Measurements from ENCODE around the gene TYW3. TPM values are rescaled to one million over a fixed set of nuclear protein-coding genes. Genes with fewer than 3 reads are reported as not detected.
"Not testable (repeated sequence)": the region's sequence is repeated elsewhere in the genome, so short reads cannot be mapped to it uniquely, and the experiment has no call there.

Gene TYW3
- polyA plus RNA-seq, 3 donors, result 30.0 to 38.7 (median 34.6) TPM

DNA sequence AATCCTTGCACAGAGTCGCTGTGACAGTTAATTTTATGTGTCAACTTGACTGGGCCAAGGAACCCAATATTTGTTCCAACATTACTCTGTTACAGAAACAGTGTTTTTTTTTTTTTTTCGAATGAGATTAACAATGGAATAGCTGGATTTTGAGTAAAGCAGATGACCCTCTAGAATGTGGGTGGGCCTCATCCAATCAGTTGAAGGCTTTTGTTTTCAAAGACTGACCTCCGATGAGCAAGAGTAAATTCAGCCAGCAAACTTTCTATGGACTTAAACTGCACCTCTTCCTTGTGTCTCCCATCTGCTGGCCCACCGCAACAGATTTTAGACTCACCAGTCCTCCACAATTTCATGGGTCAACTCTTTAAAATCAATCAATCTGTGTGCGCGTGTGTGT lies 17.1 kb upstream of the TYW3 start:
- DNase-seq (ENCODE audit: extremely low read depth in 1 of 11, low read depth in 9 of 11, low spot score in 4 of 11), result no peak

DNA sequence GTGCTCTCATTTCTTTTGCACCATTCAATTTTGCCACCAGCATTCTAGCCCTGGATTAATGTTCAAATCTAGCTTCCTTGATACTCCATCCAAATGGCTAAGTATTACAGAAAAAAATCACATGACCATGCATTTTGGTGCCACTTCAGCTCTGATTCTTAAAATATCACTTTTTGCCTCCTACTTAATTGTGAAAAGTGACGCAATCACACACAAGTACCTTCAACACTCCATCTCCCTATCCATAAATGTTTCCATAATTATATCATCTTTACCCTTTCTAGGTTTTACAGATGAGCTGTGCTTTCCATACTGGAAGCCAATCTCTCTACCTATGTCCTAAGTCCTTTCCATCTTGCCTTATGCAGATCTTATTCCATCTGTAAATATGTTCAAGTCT lies 16.1 kb upstream of the TYW3 start:
- DNase-seq (ENCODE audit: extremely low read depth in 1 of 11, low read depth in 9 of 11, low spot score in 4 of 11), result no peak

DNA sequence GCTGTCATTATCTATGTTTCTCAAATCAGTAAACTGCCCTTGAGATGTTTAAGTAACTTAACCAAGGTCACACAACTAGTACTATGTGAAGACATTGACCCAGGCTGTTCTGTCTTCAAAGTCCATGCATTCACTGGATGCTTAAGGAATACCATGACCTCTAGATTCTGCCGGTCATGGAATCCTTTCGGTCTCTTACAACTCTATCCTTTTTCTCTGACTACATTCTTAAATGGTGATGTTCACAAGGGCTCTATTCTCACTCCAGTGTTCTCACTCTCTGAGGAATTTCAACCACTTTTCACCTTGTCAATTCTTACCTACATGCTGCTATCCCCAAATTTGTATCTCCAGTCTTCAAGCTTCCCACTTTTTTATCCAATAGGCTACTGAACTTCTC lies 15.3 kb upstream of the TYW3 start:
- no peak for DNase-seq (ENCODE audit: extremely low read depth in 1 of 11, low read depth in 9 of 11, low spot score in 4 of 11)

DNA sequence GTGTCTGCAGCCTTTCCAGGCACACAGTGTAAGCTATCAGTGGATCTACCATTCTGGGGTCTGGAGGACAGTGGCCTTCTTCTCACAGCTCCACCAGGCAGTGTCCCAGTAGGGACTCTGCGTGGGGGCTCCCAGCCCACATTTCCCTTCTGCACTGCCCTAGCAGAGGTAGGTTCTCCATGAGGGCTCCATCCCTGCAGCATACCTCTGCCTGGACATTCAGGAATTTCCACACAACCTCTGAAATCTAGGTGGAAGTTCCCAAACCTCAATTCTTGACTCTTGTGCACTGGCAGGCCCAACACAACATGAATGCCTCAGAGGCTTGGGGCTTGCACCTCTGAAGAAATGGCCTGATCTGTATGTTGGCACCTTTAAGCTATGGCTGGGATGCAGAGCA lies 6.9 kb upstream of the TYW3 start:
- no peak for DNase-seq (ENCODE audit: extremely low read depth in 1 of 11, low read depth in 9 of 11, low spot score in 4 of 11)

DNA sequence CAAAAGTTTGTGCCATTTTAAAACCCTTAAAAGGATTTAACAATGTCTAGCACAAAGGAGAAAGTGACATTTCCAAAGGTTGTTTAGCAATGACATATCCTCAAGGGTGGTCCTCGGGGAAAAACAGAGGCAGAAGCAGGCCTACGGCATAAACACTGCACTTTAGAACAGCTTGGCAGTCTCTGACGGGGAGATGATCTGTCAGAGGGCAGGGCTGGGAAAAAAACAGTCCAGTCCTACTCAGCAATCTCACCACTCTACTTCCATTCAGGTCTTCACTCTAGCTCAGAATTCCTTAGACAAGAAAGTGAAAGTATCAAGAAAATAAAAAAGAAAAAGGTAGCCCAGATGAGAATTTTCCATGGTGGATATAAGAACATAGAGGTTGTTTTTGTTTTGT lies 4.2 kb upstream of the TYW3 start:
- no peak for DNase-seq (ENCODE audit: extremely low read depth in 1 of 11, low read depth in 9 of 11, low spot score in 4 of 11)

DNA sequence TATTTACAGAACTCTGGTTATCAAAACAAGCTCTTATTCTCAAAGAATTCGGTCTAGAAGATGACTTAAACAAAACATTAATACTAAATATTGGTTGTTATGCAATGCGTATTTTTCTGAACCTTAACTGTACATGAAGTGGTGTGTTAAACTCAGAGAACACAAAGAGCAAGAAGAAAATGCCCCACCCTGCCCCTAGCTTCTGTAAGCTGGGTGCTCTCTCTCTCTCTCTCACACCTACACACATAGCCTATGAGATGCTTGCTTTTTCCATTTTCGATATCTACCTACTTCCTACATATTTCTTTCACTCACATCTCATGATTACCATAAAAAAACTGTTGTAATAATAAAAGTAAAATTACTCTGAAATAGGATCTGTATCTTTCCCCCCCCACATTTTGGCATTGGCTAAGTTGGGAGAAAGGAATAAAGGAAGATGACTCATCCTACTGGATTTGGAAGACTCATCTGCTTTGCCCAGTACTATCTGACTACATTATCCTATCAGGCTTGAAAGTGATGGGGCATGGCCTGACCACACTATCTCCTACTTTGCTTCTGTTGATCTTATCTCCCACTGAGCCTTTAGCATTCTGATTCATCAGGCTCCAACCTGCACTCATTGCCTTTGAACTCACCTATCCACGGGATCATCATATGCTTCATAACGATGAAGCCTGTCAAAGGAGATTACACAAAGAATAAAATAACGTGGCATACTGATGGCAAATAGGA lies 3.0 kb upstream of the TYW3 start:
- no peak for DNase-seq (ENCODE audit: extremely low read depth in 1 of 11, low read depth in 9 of 11, low spot score in 4 of 11)

DNA sequence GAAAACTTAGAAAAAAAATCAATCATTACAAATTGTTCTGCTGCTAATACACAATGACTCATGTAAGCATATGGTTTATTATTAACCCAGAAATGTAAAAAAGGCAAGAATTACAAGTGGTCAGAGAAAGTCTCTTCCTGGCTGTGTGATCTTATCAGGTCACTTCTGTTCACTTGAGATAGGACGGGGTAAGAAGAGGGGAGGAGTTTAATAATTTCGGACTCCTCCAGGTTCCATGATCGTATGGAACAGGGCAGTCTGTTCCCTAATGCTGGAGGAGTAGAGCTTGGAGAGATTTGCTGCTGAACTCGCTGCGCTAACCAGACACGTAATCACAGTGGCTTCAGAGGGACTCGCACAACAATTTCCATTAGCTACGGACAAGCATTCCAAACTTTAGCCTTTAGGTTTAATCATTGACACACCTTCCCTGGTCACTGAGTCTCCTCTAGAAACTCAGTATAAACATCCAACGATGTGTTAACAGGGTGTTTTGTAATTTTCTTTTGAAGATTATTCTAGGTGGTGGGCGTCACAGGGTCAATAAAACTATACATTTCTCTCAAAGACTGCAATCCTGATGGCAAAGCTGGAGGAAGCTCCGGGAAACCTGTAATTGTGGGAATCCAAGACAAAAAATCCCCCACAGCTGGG lies 1.4 kb upstream of the TYW3 start:
- DNase-seq (ENCODE audit: extremely low read depth in 1 of 11, low read depth in 9 of 11, low spot score in 4 of 11), result peak in 10 of 11 donors; percentile 5 to 79 (median 34)

DNA sequence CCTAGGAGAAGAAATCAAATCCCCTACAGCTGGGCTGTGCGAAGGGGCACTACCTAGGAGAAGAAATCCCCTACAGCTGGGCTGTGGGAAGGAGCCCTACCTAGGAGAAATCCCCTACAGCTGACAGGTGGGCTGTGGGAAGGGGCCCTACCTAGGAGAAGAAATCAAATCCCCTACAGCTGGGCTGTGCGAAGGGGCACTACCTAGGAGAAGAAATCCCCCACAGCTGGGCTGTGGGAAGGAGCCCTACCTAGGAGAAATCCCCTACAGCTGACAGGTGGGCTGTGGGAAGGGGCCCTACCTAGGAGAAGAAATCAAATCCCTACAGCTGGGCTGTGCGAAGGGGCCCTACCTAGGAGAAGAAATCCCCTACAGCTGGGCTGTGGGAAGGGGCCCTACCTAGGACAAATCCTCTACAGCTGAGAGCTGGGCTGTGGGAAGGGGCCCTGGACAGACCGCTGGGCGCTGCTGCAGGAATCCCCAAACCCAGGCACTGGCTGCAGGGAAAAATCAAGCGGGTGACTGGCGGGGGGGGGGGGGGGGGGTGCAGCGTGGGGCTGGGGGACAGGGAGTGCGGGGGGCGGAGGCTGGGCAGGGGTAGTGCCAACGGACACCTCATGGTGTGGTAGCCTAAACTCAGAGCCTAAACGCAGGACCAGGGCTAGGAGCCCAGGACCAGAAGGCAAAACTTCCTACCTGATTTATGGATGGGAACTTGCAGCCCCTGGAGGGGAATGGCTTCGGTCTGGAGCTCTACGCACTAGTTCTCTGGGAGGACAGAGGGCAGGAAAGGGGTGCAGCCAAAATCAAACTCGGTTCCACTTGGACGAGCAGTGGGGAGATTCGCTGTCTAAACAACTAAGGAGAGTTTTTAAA lies 643 bp upstream of the TYW3 start:
- peak in 3 of 11 donors; percentile 9 to 24 (median 18) for DNase-seq (ENCODE audit: extremely low read depth in 1 of 11, low read depth in 9 of 11, low spot score in 4 of 11)

DNA sequence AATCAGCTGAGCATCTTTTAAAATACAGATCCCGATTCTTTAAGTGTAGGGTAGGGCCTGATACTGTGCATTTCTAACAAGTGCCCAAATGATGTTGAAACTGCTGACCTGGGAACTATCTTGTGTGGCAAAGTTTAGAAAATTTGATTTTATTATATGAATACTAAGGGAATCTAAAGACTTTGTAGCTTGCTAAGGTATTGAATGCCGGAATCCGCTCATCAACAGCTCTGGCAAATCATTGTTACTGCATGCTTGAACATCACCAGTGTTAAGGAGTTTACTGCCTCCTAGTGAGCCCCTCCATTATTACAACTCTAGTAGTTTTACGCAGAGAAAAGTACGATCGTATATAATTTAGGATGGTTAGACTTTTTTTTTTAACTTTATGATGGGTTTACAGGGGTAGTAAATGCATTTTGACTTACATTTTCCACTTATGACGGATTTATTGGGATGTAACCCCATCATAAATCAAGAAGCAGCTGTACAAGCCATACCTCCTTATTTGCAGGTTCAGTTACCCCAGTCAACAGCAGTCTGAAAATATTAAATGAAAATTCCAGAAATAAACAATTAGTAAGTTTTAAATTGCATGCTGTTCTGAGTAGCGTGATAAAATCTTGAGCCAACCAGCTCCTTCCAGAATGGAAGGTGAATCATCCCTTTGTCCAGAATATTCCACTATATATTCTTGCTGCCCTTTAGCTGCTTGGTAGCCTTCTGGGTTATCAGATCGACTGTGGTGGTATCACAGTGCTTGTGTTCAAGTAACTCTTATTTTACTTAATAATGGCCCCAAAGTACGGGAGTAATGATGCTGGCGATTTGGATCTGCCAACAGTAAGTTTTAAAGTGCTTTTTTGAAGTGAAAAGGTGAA lies 892 bp downstream of the TYW3 start:
- DNase-seq (ENCODE audit: extremely low read depth in 1 of 11, low read depth in 9 of 11, low spot score in 4 of 11), result peak; percentile 45 to 81 (median 67)

DNA sequence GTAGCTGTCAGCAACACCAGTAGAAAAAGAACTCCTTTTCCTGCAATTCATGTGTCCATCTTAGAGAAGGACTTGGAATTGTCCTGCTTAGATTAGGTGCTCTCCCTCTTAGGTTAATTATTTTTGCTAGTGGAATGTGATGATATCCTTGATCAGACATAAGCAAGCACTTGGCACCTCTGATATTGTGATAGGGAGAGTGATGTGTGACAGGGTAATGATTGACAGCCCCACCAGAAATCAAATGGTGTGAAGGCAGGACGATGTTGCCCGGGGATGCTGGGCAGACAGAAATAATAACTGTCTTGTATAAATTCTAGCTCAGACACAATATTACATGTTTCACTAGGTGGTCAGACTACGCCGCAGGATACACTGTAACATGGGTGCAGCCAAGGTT lies 4.4 kb downstream of the TYW3 start:
- DNase-seq (ENCODE audit: extremely low read depth in 1 of 11, low read depth in 9 of 11, low spot score in 4 of 11), result no peak

DNA sequence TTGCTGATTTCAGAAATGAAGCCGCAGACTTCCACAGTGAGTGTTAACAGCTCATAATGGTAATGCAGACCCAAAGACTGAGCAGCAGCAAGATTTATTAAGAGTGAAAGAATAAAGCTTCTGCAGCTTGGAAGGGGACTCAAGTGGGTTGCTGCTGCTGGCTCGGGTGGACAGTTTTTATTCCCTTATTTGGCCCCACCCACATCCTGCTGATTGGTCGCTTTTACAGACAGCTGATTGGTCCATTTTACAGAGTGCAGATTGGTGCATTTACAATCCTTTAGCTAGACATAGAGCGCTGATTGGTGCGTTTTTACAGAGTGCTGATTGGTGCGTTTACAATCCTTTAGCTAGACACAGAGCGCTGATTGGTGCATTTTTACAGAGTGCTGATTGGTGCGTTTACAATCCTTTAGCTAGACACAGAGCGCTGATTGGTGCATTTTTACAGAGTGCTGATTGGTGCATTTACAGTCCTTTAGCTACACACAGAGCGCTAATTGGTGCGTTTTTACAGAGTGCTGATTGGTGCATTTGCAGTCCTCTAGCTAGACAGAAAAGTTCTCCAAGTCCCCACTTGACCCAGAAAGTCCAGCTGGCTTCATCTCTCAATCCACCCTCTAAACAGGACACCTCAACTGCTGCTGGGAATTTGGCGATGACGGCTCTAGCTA lies 7.5 kb downstream of the TYW3 start:
- DNase-seq (ENCODE audit: extremely low read depth in 1 of 11, low read depth in 9 of 11, low spot score in 4 of 11), result not testable (repeated sequence)

DNA sequence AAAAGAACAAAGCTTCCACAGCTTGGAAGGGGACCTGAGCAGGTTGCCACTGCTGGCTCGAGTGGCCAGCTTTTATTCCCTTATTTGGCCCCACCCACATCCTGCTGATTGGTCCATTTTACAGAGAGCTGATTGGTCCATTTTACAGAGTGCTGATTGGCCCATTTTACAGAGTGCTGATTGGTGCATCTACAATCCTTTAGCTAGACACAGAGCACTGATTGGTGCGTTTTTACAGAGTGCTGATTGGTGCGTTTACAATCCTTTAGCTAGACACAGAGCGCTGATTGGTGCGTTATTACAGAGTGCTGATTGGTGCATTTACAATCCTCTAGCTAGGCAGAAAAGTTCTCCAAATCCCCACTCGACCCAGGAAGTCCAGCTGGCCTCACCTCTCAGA lies 12.3 kb downstream of the TYW3 start:
- DNase-seq (ENCODE audit: extremely low read depth in 1 of 11, low read depth in 9 of 11, low spot score in 4 of 11), result not testable (repeated sequence)

DNA sequence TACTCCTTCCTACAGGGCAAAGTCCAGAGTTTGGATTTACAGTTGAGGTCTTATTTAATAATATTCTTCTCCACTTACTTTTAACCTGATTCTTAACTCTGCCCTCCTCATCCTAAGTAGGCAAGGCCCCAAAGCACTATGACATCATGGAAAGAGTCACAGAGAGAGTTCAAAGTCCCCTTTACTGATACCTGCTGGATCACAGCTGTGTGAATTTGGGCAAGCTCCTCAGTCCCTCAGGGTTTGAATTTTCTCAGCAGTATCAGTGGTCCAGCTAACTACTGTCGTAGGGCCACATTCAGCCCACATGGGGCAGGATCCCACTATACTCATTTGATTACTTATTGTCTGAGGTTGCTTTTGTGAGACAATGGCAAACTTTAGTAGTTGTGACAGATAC lies 16.0 kb downstream of the TYW3 start:
- DNase-seq (ENCODE audit: extremely low read depth in 1 of 11, low read depth in 9 of 11, low spot score in 4 of 11), result peak in 1 of 11 donors; percentile 5

DNA sequence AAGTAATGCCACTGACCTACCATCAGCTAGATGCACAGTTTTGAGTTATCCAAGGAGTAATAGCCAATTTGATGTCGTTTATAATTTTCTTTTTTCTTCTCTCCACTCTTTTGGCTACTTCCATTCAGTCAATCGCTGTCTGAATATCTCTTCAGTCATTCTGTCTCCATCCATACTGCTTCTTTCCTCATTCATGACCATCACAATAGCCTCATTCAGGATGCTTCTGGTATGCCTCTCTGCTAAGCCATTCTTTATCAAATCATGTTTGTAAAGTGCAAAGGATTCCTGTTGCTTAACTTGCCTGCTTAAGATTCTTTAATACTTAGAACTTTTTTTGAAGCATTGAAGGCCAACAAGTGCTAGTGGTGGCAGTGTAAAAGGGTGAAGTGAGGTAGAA lies 20.2 kb downstream of the TYW3 start:
- no peak for DNase-seq (ENCODE audit: extremely low read depth in 1 of 11, low read depth in 9 of 11, low spot score in 4 of 11)

DNA sequence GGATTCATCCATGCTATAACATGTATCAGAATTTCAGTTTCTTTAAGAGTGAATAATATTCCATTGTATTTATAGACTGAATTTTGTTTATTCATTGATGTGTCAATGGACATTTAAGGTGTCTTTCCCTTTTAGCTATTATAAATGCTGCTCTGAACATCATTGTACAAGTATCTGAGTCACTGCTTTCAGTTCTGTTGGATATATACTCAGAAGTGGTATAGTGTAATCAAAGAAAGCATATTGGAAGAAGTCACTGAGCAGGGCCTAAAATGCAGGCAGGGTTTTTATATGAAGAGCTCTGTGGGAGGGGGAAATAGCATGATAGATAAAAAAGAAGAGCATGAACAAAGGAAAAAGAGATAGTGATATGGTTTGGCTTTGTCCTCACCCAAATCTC lies 22.5 kb downstream of the TYW3 start:
- DNase-seq (ENCODE audit: extremely low read depth in 1 of 11, low read depth in 9 of 11, low spot score in 4 of 11), result no peak

DNA sequence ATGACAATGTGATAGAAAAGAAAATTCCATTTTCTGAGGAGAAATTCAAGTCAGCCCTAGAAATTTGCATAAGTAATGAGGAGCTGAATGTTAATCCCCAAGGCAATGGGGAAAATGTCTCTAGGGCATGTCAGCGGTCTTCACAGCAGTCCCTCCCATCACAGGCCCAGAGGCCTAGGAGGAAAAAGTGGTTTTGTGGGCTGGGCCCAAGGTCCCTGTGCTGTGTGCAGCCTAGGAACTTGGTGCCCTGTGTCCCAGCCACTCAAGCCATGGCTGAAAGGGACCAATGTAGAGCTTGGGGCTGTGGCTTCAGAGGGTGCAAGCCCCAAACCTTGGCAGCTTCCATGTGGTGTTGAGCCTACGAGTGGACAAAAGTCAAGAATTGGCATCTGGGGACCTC lies 23.7 kb downstream of the TYW3 start:
- DNase-seq (ENCODE audit: extremely low read depth in 1 of 11, low read depth in 9 of 11, low spot score in 4 of 11), result not testable (repeated sequence)

DNA sequence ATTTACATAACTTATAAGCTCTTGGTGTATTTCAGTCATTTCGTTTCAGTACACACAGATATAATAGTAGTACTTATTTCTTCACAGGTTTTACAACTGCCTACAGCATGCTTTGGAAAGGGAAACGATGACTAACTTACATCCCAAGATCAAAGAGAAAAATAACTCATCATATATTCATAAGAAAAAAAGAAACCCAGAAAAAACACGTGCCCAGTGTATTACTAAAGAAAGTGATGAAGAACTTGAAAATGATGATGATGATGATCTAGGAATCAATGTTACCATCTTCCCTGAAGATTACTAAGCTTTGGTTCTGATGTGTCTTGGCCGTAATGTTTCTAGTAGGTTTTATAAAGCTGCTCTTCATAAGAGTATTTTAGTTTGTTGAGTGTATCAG lies 30.9 kb downstream of the TYW3 start:
- no peak for DNase-seq (ENCODE audit: extremely low read depth in 1 of 11, low read depth in 9 of 11, low spot score in 4 of 11)

DNA sequence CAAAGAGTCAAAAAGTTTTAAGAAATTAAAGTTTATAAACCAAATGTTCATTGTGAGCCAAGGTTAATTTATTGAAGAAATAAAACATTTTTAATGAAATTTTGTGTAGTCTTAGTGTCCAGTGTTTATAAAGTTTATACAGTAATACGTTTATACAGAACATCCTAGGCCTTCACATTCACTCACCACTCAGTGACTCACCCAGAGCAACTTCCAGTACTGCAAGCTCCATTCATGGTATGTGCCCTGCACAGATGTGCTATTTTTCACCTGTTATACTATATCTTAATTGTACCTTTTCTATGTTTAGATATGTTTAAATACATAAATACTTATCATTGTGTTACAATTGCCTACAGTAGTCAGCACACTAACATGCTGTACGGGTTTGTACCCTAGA lies 33.6 kb downstream of the TYW3 start:
- DNase-seq (ENCODE audit: extremely low read depth in 1 of 11, low read depth in 9 of 11, low spot score in 4 of 11), result no peak

DNA sequence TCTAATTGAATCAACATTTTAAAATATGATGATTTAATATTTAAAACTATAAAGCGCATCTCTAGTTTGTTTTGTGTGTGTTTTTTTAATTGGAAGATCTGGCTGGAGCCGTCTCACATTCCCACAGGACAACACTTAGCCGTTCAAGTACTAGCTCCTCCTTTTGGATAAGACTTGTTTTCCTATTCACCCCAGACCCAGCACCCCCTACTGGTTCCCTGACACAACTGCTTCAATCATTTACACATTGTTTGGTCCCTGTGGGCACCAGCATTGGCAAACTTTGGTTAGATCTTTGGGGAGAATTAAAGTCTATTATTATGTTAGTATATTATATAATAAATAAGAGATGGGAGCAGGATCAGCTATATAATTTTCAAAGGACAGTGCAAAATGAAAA lies 34.5 kb downstream of the TYW3 start:
- DNase-seq (ENCODE audit: extremely low read depth in 1 of 11, low read depth in 9 of 11, low spot score in 4 of 11), result no peak
